Loucy (cell line): ENCODE measurements around the gene IGF2R.

Experiments
- H2AFZ ChIP-seq: fragments of 200-600 bp; sonication (generic); 2 replicates; pipeline ENCODE4 v1.6.0; 2016; ENCODE audit warnings: antibody characterized with exemption, mild to moderate bottlenecking, low read length, moderate library complexity
- H3F3A ChIP-seq: fragments of 200-600 bp; 2 replicates; pipeline ENCODE4 v1.6.0; 2016; ENCODE audit warnings: antibody characterized with exemption, low read depth, mild to moderate bottlenecking
- H3K27me3 ChIP-seq: fragments of 200-600 bp; sonication (generic); 2 replicates; pipeline ENCODE4 v1.6.1; 2014; ENCODE audit warnings: low read length, mild to moderate bottlenecking; ENCODE audit not compliant: insufficient read depth, poor library complexity, severe bottlenecking
- H3K36me3 ChIP-seq: fragments of 200-600 bp; sonication (generic); 2 replicates; pipeline ENCODE4 v1.6.1; 2016; ENCODE audit warnings: low read length; ENCODE audit not compliant: insufficient read depth
- H3K4me1 ChIP-seq: fragments of 200-600 bp; sonication (generic); 2 replicates; pipeline ENCODE4 v1.5.1; 2014; ENCODE audit warnings: low read length, mild to moderate bottlenecking; ENCODE audit not compliant: insufficient read depth, poor library complexity, severe bottlenecking
- H3K4me2 ChIP-seq: fragments of 200-600 bp; sonication (generic); 2 replicates; pipeline ENCODE4 v1.6.0; 2014; ENCODE audit warnings: antibody characterized with exemption, low read length, low read depth, mild to moderate bottlenecking; ENCODE audit not compliant: poor library complexity, severe bottlenecking
- H3K4me3 ChIP-seq: fragments of 200-600 bp; sonication (generic); 2 replicates; pipeline ENCODE4 v1.5.1; 2014; ENCODE audit warnings: low read length, mild to moderate bottlenecking, mixed read lengths; ENCODE audit not compliant: poor library complexity, severe bottlenecking
- H3K79me2 ChIP-seq: fragments of 200-600 bp; sonication (generic); 2 replicates; pipeline ENCODE4 v1.6.1; 2014; ENCODE audit warnings: low read length; ENCODE audit not compliant: insufficient read depth
- H3K9ac ChIP-seq: fragments of 200-600 bp; sonication (generic); 2 replicates; pipeline ENCODE4 v1.6.0; 2014; ENCODE audit warnings: mild to moderate bottlenecking, low read depth, low read length, moderate library complexity; ENCODE audit not compliant: poor library complexity, severe bottlenecking
- H3K9me2 ChIP-seq: fragments of 200-600 bp; sonication (generic); replicated peaks from 2 replicates; pipeline ENCODE4 v1.6.1; 2016; ENCODE audit warnings: low read depth, low read length, mixed read lengths
- H3K9me3 ChIP-seq: fragments of 200-600 bp; sonication (generic); 2 replicates; pipeline ENCODE4 v1.6.1; 2014; ENCODE audit warnings: mild to moderate bottlenecking, antibody characterized with exemption, low read length, low read depth; ENCODE audit not compliant: insufficient read depth
- H4K20me1 ChIP-seq: fragments of 200-600 bp; sonication (generic); 2 replicates; pipeline ENCODE4 v1.6.0; 2014; ENCODE audit warnings: antibody characterized with exemption, low read length, mild to moderate bottlenecking; ENCODE audit not compliant: insufficient read depth, poor library complexity, severe bottlenecking
- CTCF ChIP-seq: fragments of 200-600 bp; sonication (generic); conservative IDR thresholded peaks from 2 replicates; pipeline ENCODE4 v1.5.1; 2014; ENCODE audit warnings: mild to moderate bottlenecking, antibody characterized with exemption, low read length
- EZH2phosphoT487 ChIP-seq: fragments of 200-600 bp; IDR thresholded peaks from 2 replicates; pipeline ENCODE4 v1.6.1; 2018; ENCODE audit warnings: antibody characterized with exemption, mild to moderate bottlenecking, moderate library complexity, borderline replicate concordance

IGF2R gene

GRCh38 chr6:160130729-160131484 is 162.0 kb downstream of the IGF2R start:
- Histone ChIP-seq H3K27me3 (no peaks in the 10 kb centered on the region), H3K4me3 (no peak overlapping the region), H3K36me3 (no peaks in the 10 kb centered on the region), H3K9ac (no peak overlapping the region), H3K9me2 (no peaks in the 10 kb centered on the region), H2AFZ (no peak overlapping the region), H3K79me2 (no peaks in the 10 kb centered on the region), H3K4me2 (no peak overlapping the region), H4K20me1 (no peaks in the 10 kb centered on the region), H3F3A (no peaks in the 10 kb centered on the region), H3K9me3 (no peaks in the 10 kb centered on the region; the same call in 1 of the 2 replicates), H3K4me1 (no peaks in the 10 kb centered on the region)
- no peak for TF ChIP-seq CTCF
- TF ChIP-seq EZH2phosphoT487: no peak

GRCh38 chr6:160131636-160132296 is 162.9 kb downstream of the IGF2R start:
- H3K4me2 ChIP-seq: no peak overlapping the region
- no peak overlapping the region for H3K9ac ChIP-seq
- H3K27me3 ChIP-seq: no peaks in the 10 kb centered on the region
- no peaks in the 10 kb centered on the region for H3K36me3 ChIP-seq
- no peaks in the 10 kb centered on the region for H3K9me2 ChIP-seq
- H3K9me3 ChIP-seq: no peaks in the 10 kb centered on the region; the same call in 1 of the 2 replicates
- TF ChIP-seq EZH2phosphoT487 (no peak), CTCF (no peak)
- H3F3A ChIP-seq: no peaks in the 10 kb centered on the region
- H4K20me1 ChIP-seq: no peaks in the 10 kb centered on the region
- no peaks in the 10 kb centered on the region for H3K79me2 ChIP-seq
- no peak overlapping the region for H3K4me3 ChIP-seq
- H2AFZ ChIP-seq: no peak overlapping the region
- H3K4me1 ChIP-seq: no peaks in the 10 kb centered on the region

GRCh38 chr6:160132297-160132637 is 163.4 kb downstream of the IGF2R start:
- H3K4me1 ChIP-seq: no peaks in the 10 kb centered on the region
- no peaks in the 10 kb centered on the region for H3K27me3 ChIP-seq
- H3K36me3 ChIP-seq: no peaks in the 10 kb centered on the region
- no peak for TF ChIP-seq EZH2phosphoT487
- no peaks in the 10 kb centered on the region for H3F3A ChIP-seq
- H3K9ac ChIP-seq: no peak overlapping the region
- H3K79me2 ChIP-seq: no peaks in the 10 kb centered on the region
- no peaks in the 10 kb centered on the region for H4K20me1 ChIP-seq
- H3K9me3 ChIP-seq: no peaks in the 10 kb centered on the region
- H3K4me3 ChIP-seq: no peak overlapping the region
- no peak overlapping the region for H2AFZ ChIP-seq
- H3K4me2 ChIP-seq: no peak overlapping the region
- no peaks in the 10 kb centered on the region for H3K9me2 ChIP-seq
